ENCODE data around the gene WNT3A.

Gene WNT3A

DNA sequence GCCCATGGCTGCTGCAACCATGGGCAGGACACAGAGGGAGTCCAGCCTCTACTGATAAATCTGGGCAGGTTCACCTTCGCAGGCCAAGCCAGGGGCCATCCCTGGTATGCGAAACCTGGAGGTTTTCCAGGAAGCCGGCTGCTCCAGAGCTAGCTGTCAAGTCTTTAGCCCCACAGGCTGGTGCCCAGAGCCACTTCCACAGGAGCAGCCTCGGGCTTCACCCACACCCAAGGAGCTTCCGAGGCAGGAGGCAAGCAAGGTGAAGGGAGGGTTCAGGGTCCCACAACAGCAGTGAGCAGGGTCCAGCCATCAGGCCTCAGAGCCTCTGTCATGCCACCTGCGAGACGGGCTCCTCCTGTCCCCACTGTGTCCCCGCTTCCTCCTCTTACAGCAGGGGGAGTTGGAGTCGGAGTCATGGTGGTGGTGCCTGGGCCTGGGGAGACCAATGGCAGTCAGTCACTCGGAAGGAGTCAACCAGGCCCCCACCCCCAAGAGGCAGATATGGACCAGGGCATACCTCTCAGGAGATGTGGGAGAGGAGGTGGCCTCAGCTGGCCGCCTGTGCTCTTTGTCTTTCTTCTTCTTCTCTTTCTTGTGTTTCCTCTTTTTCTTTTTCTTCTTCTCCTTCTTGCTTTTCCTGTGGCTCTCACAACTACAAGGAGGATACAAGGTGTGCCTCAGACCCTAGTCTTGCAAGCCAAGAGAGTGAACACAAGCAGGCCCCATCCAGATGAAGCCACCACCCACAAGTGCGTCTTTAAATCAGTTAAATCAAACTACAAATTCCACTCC is 94.2 kb downstream of the WNT3A start:
- DNase-seq (ENCODE audit: low read depth in 2 of 2), result no peak

DNA sequence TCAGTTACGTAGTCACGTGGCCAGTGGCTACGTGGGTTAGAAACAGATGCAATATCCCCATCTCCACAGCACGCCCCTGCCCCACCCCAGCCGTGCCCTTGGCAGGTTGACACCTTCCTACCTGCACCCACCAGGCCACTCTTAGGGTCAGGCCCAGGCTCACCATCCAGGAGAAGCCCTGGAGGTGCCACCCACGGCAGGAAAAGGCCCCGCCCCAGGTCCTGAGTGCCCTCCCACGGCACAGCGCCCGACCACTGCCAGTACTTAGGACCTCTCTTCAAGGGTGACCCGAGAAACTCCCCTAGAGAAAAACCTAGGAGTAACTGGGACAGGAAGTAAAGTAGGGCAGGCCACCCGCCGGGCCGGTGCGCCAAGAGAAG is 94.8 kb downstream of the WNT3A start:
- no peak for DNase-seq (ENCODE audit: low read depth in 2 of 2)

DNA sequence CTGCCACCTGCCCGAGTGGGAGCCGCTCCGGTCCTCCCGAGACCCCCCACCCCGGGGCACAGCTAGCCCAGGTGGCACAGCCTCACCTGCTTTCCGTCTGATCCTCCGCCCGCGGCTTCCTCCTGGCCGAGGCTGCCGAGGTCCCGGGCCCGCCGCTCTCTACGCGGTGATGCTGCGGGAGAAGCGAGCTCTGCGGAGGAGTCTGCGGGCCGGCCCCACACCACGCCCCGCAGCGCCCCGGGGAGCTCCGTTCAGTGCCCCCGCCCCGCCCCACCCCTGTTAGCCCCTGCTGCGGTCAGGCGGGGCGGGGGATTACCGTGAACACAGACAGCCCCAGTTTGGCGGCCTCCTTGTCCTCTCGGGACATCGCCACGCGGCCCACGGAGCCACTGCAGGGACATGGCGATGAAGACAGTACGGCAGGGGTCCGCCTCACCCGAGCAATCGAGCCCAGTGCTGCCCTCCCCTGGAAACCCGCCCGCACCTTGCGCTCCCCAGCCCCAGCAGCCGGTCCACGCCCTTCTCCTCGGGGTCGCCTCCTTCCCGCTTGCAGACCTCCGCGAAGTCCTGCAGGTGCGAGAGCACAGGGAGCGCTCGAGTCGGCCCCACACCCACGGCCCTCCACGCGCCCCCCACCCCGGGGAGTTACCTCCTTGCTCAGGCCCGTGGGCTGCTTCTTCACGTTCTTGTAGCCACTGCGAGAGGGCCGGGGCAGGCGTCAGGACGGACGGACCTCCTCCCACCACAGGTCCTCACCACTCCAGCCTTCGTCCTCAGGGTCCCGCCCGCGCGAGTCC is 95.4 kb downstream of the WNT3A start:
- peak in 1 of 2 donors; percentile 39 for DNase-seq (ENCODE audit: low read depth in 2 of 2)

DNA sequence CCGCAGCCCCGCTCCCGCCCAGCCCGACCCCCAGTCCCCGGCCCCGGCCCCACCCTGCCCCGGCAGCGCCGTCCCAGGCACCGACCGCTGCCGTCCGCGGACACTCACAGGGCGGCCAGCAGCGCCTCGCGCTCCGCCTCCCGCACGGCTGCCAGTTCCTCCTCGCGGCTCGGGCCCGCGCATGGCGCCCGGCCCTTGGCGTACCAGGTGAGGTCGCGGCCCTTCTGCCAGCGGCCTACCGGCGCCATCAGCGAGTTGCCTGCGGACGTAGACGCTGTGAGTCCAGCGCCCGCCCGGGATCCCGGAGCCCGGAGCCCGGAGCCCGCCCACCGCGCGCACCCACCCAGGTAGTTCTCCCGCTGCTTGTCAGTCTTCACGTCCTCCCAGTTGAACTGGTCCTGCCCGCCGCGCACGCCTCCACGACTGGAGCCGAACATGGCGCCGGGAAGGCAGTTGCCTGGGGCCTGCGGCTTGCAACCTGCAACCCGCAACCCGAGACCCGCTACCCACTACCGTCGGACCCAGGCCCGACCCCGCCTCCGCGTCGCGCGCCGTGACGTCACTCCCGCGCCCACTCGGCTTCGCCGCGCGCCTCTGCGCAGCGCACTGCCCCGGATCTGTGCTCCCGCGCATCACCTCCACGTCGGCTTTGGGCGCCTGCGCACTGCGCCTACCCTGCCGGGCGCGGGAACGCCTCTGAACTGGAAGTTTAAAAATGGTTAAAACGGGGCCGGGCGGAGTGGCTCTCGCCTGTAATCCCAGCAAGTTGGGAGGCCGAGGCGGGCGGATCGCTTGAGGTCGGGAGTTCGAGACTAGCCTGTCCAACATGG is 96.2 kb downstream of the WNT3A start, which contains the start of gene C1orf35:
Gene C1orf35, minus strand, starts transcription at position 535 of the 830 bp plus-strand sequence. Its CDS starts 98 bp downstream, at position 437.
- DNase-seq (ENCODE audit: low read depth in 2 of 2), result peak; percentile 86 to 88

DNA sequence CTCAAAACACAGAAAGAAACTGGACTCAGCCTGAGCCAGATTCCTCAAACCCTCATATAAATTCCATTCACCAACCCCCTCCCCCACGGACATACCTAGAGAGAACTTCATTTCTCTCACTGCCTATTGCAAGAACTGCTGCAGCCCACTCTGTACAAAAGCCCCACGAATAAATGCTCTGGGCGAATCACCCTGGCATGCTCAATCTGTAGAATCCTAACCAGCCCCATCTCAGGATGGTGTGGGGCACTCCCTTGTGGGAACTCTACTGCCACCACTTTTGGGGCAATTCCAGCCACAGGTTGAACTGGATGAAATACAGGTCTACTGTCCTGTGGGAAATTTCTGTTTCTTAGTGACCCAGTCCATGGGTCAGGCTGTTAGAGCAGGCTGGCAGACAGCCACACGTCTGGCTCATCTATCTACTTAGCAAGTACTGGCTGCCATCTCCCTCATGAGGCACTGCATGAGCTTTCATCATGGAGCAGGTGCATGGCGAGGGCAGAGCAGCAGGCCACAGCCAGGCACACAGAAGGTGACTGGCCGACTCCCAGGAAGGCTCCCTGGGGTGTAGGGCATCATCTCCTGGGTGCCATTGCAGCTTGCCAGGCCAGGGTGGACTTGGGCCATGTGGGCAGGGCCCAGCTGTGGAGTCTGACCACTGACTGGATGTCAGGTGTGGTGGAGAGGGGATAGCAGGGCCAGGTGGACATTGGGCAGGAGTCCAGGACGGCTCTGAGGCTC is 97.9 kb downstream of the WNT3A start:
- DNase-seq (ENCODE audit: low read depth in 2 of 2), result no peak

DNA sequence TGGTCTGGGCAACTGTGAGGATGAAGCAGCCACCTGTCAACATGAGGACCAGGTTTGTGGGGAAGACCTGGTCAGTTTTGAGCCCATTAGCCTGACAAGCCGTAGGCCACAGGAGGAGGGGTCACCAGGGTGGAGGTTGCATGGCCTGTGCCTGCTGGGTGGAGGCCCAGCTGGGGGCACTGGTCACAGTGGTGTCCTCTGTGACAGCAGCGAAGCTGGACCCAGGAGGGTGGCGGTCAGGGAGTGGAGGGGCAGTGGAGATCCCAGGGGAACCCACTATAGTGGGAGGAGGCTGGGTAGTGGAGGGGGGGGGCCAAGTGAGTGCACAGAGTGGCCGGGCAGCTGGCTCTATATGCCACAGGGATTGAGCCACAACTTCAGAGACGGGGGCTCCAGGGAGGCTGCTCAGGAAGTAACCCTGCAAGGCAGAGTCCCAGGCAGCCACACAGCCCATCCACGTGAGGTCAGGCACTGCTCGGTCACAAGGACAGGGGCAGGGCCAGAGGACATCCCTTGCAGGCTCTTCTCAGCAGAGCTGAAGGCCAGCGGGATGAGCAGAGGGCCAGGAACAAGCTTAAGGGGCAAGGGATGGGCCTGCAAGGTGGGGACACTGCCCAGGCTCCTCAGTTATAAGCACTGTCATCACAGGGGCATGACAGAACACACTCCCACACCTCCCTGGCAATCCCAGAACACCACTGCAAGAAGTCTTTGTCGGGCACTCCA is 98.6 kb downstream of the WNT3A start:
- no peak for DNase-seq (ENCODE audit: low read depth in 2 of 2)

DNA sequence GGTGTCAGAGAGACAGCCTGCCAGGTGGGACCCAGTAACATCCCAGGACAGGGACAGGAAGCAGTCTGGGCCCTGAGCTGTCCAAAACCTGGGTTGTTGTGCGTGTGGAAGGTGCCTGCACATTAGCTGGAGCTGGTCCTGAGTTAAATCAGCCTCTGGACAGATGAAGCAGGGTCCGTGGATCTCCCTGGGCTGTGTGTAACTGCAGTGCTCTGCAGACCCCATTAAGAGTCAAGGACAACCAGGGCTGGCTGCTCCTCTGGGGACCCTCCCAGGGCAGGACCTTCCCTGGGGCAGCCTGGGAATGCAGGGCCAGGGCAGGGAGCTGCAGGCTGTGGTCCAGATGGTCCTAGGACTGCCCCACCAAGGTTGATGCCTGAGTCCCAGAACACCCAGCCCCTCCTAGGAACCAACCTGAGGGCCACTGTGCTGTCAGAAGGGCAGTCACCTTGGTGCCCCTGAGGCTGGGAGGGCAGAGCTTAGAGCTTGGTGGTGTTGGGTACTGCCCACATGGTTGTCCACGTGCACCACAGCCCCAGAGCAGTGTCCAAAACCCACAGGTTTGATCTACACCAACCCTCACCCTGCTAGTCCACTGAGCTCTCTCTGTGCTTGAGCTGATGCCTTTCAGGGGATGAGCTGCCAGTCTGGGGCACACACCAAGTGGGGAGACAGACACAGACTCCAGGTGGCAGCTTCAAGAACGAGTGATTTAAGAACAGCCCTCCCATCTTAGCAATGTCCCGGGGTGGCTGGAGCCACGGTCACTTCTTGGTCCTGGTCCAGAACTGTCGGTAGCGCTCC is 99.4 kb downstream of the WNT3A start:
- no peak for DNase-seq (ENCODE audit: low read depth in 2 of 2)

DNA sequence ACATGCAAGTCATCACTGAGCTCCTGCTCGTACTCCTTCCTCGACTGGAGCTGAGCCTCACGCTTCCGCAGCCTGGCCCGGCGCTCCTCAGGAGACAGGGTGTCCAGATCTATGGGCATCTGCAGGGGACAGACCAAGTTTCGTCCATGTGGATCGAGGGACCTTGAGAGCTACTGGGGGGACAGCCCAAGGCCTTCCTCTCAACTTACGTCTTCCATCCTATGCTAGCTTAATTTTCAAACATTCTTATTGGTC is 99.9 kb downstream of the WNT3A start:
- DNase-seq (ENCODE audit: low read depth in 2 of 2), result no peak

DNA sequence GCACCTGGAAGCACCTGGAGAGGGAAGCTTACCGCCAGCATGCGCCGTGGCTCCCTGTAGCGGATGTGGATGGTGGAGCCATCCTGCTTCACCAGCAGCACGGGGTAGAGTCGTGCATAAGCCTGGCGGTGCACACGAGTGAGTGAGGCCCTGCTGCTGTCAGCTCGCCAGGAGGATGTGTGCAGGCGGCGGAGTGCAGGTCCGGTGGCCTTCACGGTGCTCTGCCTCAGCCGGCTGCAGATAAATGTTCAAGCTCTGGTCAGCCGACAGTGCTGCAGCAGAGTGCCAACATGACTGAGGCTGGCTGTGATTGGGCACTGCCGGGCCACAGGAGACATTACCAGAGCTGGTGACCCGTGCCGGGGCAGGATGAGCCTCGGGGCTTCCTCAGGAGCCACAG is 100.8 kb downstream of the WNT3A start:
- DNase-seq (ENCODE audit: low read depth in 2 of 2), result no peak

DNA sequence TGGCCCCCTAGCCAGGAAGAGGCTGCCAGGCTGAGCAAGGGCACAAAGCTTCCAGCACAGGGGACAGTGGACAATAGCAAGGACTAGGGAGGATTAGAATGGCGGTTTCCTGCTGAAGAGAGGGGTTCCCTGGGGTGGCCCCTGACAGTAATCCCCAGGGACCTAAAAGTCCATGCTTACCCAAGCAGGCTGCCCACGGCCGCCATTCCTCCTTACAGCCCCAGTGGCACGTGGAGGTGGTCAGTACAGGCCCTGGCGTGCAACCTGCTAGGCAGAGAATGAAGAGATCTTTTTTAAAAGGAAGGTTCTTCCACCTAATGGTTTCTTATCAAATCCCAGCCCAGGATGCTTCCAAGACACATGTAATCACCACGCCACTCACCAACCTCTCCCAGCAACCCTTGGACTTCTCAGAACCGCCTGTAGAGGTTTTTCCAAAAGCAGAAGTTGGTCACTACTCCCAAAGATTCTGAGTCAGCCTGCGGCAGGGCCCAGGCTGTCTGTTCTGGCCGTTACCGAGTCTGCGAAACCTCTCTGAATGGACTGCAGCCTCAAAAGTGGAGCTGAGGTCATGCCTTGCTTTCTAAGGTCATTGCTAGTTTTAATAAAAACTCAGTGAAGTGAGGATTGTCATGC is 101.4 kb downstream of the WNT3A start:
- DNase-seq (ENCODE audit: low read depth in 2 of 2), result no peak

DNA sequence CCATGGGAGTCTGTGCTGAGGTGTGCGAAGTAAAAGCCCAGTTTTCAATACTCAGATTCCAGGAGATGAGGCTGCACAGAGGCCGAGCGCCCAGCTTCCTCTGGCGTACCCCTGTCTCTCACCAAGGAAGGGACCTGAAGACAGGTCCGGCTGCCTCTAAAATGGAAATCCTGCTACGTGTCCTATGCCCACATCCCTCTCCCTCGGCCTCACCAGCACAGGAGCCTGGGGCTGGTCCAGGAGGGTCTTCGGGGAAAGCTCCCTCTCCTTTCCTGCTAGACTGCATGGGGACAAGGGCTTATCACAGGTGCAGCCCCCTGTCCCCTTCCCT is 101.9 kb downstream of the WNT3A start:
- DNase-seq (ENCODE audit: low read depth in 2 of 2), result no peak

DNA sequence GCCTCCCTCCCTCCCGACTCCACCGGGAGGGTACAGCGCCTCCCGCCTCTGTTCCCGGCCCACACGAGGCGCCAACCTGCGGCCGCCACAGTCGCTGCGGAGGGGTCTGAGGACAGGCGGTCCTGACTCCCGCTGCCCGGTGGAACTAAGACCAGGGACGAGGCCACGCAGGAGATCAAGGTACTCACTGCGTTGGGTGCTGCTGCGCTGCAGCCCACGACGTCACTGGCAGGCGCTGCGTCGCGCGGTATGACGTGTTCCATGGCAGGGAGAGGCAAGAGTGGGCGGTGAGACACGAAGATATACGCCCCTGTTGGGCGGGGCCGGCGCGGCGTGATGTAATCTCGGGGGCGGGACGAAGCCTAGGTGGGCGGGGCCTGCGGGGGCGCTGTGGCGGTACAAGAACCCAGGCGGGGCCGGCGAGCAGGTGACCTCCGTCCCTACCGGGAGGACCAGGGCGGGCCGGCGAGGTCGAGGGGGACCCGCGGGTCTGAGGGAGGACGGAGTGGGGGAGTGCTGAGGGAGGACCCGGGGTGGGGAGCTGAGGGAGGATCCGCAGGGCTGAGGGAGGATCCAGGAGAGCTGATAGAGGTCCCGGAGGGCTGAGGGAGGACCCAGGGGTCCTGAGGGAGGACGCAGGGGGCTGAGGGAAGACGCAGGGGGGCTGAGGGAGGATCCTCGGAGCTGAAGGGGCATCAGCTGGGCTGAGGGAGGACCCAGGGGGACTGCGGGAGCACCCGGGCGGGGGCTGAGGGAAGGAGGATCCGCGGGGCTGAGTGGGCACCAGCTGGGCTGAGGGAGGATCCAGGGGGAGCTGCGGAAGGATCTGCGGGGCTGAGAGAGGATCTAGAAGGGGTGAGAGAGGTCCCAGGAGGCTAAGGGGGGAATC is 102.5 kb downstream of the WNT3A start, which contains the start of gene MRPL55:
Gene MRPL55, minus strand, starts transcription at position 227 of the 889 bp plus-strand sequence. CDS start 1,039 bp downstream, outside the sequence.
- DNase-seq (ENCODE audit: low read depth in 2 of 2), result peak; percentile 97 to 100

DNA sequence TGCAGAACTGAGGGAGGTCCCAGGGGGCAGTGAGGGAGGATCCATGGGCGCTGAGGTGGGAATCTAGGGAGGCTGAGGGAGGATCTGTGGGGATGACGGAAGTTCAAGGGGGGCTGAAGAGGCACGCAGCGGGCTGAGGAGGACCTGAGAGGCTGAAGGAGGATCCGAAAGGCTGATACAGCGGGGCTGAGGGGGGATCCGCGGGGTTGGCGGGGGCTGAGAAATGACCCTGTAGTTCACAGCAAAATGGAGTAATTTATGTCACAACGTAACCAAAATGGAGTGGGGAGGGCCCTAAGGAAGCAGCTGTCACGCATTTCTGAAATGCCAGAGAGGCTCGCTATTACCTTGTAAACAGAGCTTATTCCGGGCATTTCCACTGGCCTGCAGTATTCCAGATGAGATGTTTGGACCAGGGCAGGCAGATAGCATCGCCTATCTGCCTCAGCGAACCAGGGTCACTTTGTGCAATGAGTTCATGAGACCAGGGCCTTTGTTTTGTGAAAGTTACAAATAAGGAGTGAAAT is 103.2 kb downstream of the WNT3A start:
- no peak for DNase-seq (ENCODE audit: low read depth in 2 of 2)

DNA sequence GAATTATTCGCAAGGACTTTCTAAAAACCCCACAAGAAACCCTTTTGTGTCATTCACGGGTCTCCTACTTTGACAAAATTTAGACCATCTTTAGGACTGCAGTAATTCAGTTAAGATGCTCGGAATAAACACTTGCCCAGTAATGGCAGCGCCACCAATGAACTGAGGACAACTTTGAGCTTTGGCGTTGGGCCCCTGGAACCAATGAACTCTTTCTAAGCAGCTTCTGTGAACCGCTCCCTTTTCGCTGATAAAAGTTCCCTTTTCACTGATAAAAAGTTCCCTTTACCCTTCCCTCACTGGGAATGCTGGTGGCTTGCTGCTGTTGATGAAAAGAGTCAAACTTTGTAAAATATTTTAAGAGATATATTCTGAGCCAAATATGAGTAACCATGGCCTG is 103.8 kb downstream of the WNT3A start:
- DNase-seq (ENCODE audit: low read depth in 2 of 2), result no peak

Data from stimulated activated CD8-positive, alpha-beta memory T cell treated with anti-CD3 and anti-CD28 coated beads, Interleukin-2, amount 100 ng/mL, for 1 hour (primary cell).